CD1c-positive myeloid dendritic cell (primary cell): ENCODE measurements around the gene GTF2I.
A peak's percentile ranks its signal among the peaks of the same experiment; 100 is the strongest.
"Not testable (repeated sequence)": the region's sequence is repeated elsewhere in the genome, so short reads cannot be mapped to it uniquely, and the experiment has no call there.

Source experiments
- DNase-seq: peaks from one replicate; pipeline ENCODE4 v3.0.0-alpha.2; 2016; ENCODE audit errors: extremely low spot score

Gene GTF2I

DNA sequence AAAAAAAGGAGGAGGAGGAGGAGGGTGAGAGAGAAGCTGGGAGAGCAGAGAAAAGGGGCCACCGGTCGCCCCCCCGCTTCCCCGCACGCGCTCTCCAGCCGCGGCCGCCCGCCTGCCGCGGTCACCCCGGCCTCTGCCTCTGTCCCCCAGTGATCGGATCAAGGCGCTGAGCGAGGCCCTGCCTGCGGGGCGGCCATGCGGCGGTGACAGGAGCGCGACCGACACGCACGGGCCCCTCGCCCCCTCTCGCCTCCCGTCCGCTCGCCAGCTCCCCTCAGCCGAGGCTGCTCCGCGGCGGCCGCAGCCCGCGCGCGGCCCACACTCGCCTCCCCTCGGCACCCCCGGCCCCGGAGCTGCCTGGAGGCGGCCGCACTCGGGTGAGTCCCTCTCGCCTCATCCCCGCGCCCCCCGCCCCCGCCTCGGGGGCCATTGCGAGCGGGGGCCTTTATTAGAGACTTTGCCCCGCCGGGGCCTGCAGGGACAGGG, at the start of gene GTF2I:
GTF2I (plus strand) TSS at position 27 of the 486 bp plus-strand sequence. CDS start 31,411 bp downstream, outside the sequence.
- DNase-seq: peak; percentile 53

DNA sequence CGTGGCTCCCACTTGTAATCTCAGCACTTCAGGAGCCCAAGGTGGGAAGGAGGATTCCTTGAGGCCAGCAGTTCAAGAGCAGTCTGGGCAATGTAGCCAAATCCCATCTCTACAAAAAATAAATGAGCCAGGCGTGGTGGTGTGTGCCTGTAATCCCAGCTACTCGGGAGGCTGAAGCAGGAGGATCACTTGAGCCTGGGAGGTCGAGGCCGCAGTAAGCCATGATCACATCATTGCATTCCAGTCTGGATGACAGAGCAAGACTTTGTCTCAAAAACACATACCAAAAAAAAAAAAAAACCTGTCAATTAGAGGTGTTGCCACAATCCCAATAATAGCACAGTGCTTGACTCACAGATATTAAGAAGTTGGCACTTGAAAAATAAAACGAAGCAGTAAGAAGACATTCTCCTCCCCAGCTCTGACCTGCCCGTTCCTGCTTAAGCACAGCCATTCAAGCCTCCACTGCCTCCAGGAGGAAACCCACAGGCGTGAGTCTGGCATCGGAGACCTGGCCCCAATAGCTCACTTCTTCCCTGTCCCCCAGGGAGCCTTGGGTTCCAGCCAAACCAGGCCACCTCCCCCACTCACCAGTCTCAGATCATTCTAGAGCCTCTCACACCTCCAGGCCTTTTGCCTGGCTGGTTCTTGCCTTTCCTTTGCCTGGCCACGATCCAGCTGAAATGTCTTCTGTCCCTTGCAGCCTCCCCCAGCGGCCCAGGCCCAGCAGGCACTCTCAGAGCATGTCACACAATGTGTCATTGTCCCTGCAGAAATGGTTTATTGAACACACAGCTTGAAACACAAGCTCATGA, 45.3 kb upstream of the GTF2I start:
- no peak for DNase-seq

GRCh38 chr7:74615933-74616780, 41.4 kb upstream of the GTF2I start:
- DNase-seq: no peak

DNA sequence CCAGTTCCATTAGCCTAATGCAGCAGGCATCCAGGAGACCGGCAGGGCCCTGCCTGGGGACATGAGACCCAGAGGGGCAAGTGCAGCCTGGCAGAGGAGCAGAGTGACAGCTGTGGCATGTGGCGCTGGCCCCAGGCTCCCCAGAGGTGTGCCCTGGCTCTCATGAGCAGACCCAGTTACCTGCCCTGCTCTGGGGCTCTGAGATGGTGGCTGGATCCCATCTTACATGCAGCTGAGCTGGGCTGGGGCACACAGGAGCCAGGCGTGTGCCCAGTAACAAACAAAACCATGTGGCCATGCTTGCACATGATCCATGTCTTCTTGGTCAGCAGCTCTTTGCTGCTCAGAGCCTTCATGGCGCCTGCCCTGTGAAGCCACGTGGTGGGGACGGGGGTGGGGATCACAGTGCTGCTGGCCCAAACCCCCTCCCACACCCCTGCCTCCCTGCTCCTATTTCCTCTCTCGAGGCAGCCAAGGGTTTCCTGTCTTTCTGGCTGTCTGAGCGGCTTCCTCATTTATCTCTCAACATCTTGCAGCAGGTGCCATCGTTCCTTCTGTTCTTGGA, 40.3 kb upstream of the GTF2I start:
- peak; percentile 76 for DNase-seq

GRCh38 chr7:74619235-74619860, 38.2 kb upstream of the GTF2I start:
- DNase-seq: no peak

DNA sequence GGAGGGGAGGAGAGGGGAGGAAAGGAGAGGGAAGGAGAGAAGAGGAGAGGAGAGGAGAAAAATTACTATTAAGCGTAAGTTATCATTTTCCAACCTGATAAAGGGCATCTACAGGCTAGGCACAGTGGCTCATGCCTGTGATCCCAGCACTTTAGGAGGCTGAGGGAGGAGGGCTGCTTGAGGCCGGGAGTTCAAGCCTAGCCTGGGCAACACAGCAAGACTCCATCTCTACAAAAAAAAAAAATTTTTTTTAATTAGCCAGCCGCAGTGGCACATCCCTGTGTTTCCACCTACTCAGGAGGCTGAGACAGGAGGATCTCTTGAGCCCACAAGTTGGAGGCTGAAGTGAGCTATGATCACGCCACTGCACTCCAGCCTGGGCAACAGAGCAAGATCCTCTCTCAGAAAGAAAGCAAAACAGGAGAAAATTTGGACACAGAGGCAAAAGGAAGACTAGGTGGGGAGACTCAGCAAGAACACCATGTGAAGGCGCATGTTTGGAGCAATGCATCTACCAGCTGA, 35.2 kb upstream of the GTF2I start:
- DNase-seq: no peak

GRCh38 chr7:74623135-74623534, 34.4 kb upstream of the GTF2I start:
- DNase-seq: no peak

- peak; percentile 71 for DNase-seq
Observed at GRCh38 chr7:74625446-74625845, 32.1 kb upstream of the GTF2I start.

DNA sequence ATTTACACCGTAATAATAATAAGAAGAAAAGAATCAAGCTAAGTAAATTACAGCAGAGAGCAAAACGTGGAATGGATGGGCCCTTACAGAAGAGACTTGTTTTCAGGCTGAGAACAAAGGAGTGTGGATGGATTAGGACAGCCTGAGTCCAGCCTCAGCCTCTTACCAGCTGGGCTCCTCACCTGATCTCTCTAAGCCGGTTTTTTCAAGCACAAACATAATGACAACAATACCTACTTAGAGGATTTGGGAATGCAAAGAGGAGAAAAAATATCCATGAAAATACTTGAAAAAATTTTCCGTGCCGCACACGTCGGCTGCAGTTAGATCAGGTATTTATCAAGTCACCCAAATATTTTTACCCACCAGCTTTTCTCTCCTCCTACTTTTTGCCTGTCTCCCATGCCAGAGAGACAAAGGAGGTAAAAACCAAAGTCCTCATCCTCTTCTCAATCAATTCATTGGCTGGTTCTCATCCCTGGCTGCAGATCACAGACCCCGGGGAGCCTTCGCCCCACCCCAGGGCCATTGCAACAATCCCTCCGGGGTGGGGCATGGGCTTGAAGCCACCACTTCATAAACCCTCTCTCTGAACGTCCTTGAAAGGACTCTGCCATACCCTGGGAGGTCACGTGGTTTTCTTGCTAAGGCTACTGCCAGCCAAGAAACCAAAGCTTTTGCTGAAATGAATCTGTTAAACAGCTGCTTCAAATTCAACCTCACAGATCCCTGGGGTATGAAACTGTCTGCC, 29.7 kb upstream of the GTF2I start:
- DNase-seq: no peak

DNA sequence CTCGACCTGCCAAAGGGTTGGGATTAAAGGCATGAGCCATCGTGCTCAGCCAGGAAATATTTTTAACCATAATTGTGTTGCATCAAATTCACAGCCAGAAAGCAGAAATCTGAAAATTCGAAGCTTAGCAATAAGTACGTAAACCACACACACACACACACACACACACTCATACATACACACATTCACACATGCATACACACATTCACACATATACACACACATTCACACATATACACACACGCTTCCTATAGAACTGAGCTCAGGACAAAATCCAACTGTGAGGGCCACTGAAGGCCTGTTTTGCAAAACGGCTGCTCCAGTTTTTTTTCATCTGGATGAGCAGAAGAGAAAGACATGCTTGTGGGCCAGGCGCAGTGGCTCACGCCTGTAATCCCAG, 25.0 kb upstream of the GTF2I start:
- DNase-seq: no peak

GRCh38 chr7:74633451-74633921, 24.0 kb upstream of the GTF2I start:
- no peak for DNase-seq

GRCh38 chr7:74637745-74638144, 19.8 kb upstream of the GTF2I start:
- no peak for DNase-seq

DNA sequence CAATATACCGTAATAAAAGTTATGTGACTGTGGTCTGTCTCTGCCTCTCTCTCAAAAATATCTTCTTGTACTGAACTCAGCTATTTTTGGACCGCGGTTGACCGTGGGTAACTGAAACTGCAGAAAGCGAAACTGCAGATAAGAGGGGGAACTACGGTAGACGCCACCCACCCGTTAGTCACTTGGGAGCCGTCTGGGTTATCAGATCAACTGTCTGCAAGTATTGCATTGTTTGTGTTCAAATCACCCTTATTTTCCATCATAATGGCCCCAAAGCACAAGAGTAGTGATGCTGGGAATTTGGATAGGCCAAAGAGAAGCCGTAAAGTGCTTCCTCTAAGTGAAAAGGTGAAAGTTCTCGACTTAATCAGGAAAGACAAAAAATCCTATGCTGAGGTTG, 7.5 kb upstream of the GTF2I start:
- DNase-seq: peak; percentile 87

DNA sequence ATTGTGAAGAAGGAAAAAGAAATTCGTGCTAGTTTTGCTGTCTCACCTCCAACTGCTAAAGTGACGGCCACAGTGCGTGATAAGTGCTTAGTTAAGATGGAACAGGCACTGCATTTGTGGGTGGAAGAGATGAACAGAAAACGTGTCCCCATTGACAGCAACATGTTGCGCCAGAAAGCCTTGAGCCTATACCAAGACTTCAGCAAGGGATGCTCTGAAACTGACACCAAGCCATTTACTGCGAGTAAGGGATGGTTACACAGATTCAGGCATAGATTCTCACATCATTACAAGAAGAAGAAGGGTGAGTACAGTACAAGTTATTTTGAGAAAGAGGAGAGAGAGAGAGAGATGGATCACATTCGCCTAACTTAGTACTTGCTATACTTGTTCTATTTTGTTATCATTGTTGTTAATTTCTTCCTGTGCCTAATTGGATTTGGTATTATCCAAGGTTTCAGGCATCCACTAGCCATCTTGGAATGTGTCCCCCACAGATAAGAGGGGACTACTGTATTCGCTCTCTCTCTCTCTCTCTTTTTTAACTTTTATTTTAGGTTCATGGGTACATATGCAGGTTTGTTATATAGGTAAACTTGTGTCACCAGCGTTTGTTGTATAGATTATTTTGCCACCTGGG, 6.9 kb upstream of the GTF2I start:
- peak; percentile 23 for DNase-seq

- DNase-seq: not testable (repeated sequence)
Observed at GRCh38 chr7:74651133-74651504, 6.4 kb upstream of the GTF2I start.

DNA sequence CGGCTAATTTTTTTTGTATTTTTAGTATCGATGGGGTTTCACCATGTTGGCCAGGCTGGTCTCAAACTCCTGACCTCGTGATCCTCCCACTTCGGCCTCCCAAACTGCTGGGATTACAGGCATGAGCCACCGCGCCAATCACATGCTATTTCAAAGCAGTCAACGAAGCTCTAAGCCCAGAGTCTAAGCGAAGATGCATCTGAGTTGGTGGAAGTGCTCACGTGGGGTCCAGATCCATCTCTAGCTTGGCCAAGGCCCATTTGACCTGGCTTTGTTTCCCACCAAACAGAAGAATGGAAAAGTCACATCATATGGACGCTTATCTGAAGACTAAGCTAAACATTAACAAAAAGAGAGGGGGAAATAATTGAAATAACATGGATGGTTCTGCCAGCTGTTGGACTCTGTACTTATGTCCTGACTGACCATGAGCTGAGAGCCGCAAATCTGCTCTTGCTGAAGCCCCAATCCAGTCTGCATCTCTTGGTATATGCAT, 3.8 kb upstream of the GTF2I start:
- DNase-seq: no peak

GRCh38 chr7:74654811-74655210, 2.7 kb upstream of the GTF2I start:
- DNase-seq: no peak

GRCh38 chr7:74655324-74655723, 2.2 kb upstream of the GTF2I start:
- DNase-seq: no peak

- DNase-seq: peak; percentile 26
Observed at GRCh38 chr7:74655768-74656440, 1.6 kb upstream of the GTF2I start.

DNA sequence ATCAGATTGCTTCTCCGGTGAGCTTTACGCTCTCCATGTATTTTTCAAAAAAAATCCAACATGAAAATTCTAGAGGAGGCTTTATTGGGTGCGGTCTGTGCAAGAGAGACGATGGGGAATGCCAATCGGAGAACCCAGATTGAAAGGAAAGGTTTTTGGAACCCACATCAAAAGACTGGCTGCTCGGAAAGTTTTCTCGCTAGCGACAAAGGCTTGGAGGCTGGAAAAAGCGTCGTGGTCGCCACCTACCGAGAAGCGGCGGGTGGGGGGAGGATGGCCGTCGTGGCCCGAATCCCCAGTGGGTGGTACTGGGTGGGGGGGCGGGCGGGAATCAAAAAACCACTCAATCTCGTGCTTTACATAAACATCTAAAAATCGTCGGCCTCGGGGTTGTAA, 1.1 kb upstream of the GTF2I start:
- DNase-seq: peak; percentile 40
